ENCODE results near the gene C11orf65. TPM values are rescaled to one million over a fixed set of nuclear protein-coding genes. Genes with fewer than 3 reads are reported as not detected.

The C11orf65 gene, protein sequence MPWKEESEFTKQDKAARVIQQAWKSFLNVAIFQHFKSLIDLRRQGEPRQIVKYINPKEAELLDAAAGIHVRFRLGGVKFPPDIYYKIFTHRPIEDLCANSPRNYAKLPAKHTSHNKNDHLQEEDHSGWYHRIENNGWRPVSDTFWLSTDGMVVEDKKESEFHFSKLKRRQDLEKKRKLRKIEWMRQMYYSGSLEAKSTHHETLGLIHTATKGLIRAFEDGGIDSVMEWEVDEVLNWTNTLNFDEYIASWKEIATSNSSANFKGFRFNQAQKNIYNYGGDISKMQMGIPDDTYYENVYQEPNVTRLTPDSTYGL
- total RNA-seq (under 1 TPM; 0.41 to 0.75 TPM), polyA plus RNA-seq (under 1 TPM; 0.95 to 0.97 (median 0.95) TPM), total RNA-seq (0.25 to 1.9 (median 0.65) reads per million in 6 experiments)

DNA sequence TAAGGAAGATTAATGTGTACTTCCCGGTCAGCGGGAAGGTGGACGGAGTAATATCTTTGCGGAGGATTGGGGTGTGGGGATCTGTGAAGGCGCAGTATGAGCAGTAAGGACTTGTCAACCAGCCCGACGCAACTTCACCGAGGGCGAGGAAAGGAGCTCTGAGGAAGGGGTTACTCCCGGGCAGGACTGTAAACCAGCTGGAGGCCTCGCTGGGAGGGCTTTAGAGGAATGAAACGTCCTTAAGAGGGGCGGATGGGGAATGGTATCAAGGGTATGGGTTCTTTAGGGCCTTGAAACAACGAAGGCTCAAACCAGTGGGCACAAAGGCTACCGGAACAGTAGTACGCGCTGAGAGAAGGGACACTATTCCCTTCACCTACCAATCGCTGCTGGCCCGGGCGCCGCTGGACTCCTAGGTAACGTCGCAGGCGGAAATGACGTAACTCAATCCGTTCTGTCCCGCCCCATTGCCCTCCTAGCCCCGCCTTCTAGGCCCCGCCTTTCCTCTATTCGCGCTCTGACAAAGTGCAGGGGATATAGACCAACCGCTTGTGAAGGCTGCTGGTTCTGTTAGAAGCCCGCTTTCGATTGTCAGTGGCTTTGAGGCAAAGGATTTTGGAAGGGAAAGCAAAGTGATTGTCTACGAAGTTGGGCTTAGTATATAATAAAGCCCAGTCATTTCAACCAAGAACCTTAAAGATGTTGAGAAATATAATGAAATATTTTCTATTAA, at the start of gene C11orf65:
C11orf65 (minus strand) TSS at position 439 of the 733 bp plus-strand sequence. CDS start 5,970 bp downstream, outside the sequence.
- DNase-seq = peak; percentile 86 to 97 (median 96)
- peak; percentile 91 to 94 for ATAC-seq
- peak within 1 kb of the TSS; percentile 99 to 100 (median 100) for H3K27ac Mint-ChIP-seq
- peaks cover 4 to 24% (median 15%) of the 10 kb centered on the region in 4 donors for H3K4me1 Mint-ChIP-seq
- no peaks in the 10 kb centered on the region for H3K27me3 Mint-ChIP-seq
- H3K9me3 Mint-ChIP-seq = no peaks in the 10 kb centered on the region
- H3K36me3 Mint-ChIP-seq = no peaks in the 10 kb centered on the region
- H3K4me3 Mint-ChIP-seq = peak within 1 kb of the TSS; percentile 95 to 100 (median 98)
- POLR2A ChIA-PET = interaction anchor here (0.9 to 1.7 kb wide), 4 partner anchors 11 to 244 kb away, joined by 3 to 10 read pairs (median 3); partner anchors contain the start of genes ATM, NPAT and POGLUT3

DNA sequence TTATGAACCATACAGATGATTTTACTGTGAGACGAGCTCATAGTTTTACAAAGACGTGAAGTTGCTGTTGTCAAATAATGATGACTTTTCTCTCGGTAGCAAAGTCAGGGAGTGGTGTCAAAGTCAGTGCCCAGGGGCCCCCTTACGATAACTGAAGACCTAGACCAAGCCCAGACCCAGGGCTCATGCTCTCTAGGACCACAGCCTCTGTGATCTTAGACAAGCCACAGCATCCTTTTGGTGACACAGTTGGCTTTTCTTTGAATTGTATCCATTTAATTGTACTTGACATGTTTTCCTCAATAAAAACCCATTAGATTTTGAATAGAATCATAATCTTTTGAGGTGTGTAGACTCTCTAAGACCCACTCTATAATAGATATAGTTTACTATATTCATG, 48.8 kb upstream of the C11orf65 start:
- no peak for DNase-seq
- Mint-ChIP-seq H3K4me1 (no peaks in the 10 kb centered on the region), H3K36me3 (peaks cover 10 to 42% (median 37%) of the 10 kb centered on the region in 3 donors), H3K9me3 (no peaks in the 10 kb centered on the region), H3K4me3 (no peak overlapping the region), H3K27me3 (no peaks in the 10 kb centered on the region), H3K27ac (no peak overlapping the region)
- POLR2A ChIA-PET = interaction anchor here (0.7 kb wide), 1 partner anchor 134 kb away, joined by 3 read pairs; no protein-coding TSS in a partner anchor
- ATAC-seq = no peak

DNA sequence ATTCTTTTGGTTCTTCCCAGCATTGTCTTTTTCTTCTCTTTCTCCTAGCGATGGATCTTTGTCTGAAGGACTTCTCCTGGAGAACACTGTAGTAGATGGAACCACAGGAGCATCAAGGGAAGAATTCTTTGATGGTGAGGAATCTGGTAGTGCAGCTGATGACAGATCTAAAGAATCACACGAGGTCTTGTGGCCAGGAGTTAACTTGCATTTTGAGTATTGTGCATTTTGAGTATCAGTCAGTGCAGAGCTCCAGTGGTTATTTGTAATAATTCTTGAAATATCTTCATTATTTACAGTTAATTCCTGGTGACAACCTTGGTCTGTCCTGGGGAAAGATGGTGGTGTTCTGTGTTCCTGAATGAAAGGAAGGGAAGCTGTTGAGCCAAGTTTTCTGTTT, 45.4 kb upstream of the C11orf65 start:
- Mint-ChIP-seq H3K27ac (no peak overlapping the region), H3K4me3 (no peak overlapping the region), H3K4me1 (no peaks in the 10 kb centered on the region), H3K36me3 (peaks cover 10 to 35% (median 32%) of the 10 kb centered on the region in 3 donors), H3K27me3 (peaks cover 0 to 3% (median 0%) of the 10 kb centered on the region in 5 donors), H3K9me3 (no peaks in the 10 kb centered on the region)
- DNase-seq = no peak
- ATAC-seq = no peak
- POLR2A ChIA-PET = no interaction called here

DNA sequence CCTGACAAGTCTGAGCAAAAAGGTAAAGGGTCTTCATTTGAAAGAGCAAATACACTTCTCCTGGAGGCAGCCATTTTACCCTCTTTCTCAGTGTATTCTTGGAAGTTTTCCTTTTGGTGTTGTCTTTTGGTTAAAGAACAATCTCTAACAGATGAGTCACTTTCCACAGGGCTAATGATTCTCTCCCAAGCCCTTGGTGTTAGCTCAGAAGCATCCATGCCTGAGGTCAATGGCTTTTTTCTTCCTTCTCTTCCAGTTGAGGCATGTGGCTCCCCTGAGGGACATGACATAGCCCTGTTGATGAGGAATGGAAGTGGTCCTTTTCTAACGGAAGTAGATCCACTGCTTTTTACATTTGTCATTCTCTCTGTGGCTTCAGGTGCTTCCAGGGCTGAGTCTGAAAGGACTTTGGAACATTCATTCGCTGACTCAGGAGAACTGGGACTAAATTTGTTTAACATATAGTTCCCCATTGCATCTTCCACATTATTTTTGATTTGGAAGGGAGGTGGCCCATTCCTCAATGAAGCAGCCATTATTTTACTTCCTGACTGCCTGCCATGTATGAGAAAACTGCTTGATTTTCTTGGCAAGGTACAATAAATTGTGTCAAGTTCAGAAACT, 44.6 kb upstream of the C11orf65 start:
- DNase-seq (no peak), ATAC-seq (no peak)
- H3K27ac Mint-ChIP-seq = no peak overlapping the region
- H3K36me3 Mint-ChIP-seq = peaks cover 10 to 30% (median 29%) of the 10 kb centered on the region in 3 donors
- no peaks in the 10 kb centered on the region for H3K4me1 Mint-ChIP-seq
- POLR2A ChIA-PET = no interaction called here
- no peak overlapping the region for H3K4me3 Mint-ChIP-seq
- no peaks in the 10 kb centered on the region for H3K9me3 Mint-ChIP-seq
- peaks cover 0 to 3% (median 0%) of the 10 kb centered on the region in 5 donors for H3K27me3 Mint-ChIP-seq

DNA sequence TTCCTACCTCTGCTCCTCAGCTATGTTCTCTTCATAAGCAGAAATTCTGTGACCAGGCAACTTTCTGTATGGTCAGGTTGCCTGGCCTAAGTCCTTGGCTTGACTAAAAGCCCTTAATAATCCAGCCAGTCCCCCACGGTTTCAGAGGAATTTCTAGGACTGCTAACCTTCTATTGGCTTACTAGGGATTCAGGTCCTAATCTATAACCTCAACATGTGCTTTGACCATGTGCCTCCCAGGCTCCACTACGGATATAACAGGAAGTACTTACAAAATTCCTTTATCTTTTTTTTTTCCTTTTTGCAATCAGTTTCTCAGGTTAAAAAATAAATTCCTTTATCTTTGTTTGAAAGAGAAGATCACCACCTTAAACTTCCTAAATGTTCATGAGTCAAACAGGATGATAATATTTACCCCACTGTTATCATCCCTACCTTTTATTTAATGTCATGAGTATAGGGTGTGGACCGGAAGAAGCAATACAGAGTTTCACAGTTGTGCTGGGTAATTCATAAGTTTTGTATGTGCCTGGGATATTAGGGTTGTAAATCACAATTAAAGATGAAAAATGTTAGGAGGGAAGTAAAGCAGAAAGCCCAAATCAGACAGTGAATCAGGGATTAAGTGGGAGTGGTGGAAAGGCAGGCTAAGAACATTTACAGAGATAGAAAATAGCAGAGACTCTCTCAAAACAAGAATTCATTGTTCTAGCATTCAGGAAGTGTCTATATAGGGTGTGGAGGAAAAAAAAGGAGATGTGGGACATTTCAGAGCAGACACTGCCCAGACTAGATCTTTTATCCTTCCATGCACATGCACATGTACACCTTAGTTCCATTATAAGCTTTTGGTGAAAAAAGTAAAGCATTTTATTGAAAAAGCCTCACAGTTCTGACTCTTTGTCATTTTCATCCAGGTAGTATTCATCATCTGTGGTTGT, 41.6 kb upstream of the C11orf65 start:
- H3K4me1 Mint-ChIP-seq = no peaks in the 10 kb centered on the region
- POLR2A ChIA-PET = no interaction called here
- peaks cover 2 to 19% (median 13%) of the 10 kb centered on the region in 3 donors for H3K36me3 Mint-ChIP-seq
- no peak overlapping the region for H3K4me3 Mint-ChIP-seq
- DNase-seq = no peak
- H3K9me3 Mint-ChIP-seq = no peaks in the 10 kb centered on the region
- H3K27me3 Mint-ChIP-seq = peaks cover 0 to 3% (median 0%) of the 10 kb centered on the region in 5 donors
- ATAC-seq = no peak
- no peak overlapping the region for H3K27ac Mint-ChIP-seq

DNA sequence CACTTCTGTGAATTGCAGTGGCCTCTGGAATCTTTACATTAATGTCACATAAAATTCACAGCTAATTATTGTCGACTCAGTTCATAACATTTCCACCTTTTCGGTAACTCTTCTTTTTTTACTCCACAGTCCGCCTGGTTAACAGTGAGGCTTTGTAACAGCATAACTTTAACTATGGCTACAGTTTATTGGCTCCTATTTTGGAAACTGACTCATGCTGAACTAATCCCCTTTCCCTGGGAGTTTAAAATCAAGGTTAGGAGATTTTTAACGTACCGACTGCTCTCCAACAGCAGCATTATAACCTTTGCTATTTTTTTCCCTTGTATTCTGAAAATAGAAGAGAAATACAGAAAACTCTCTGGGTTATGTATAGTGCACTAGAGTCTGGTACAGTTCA, 34.1 kb upstream of the C11orf65 start:
- Mint-ChIP-seq H3K9me3 (no peaks in the 10 kb centered on the region), H3K4me3 (peak overlapping the region in 1 of 10 donors; percentile 29), H3K27me3 (no peaks in the 10 kb centered on the region), H3K27ac (no peak overlapping the region), H3K4me1 (peaks cover 8 to 15% (median 12%) of the 10 kb centered on the region in 4 donors), H3K36me3 (peaks cover 0 to 4% (median 2%) of the 10 kb centered on the region in 3 donors)
- POLR2A ChIA-PET = interaction anchor here (1.0 kb wide), 1 partner anchor 11 kb away, joined by 3 read pairs; no protein-coding TSS in a partner anchor
- ATAC-seq = no peak
- no peak for DNase-seq

DNA sequence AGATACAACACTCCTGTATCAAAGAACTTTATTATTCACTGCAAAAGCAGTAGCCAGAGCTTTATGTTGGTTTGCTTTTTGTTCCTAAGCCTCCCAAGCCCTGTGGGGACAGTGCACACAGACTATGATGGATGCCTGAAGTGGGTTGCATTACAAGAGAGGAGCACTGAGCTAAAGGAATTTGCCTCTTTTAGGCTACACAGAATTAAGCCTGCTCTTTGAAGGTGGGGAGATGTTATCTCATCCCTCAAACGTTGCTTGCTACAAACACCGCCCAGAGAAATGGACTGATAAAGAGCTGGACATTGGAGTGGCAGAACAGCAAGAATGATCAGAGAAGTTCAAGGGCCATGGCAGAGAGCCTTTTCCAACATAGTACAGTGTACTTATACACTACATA, 33.4 kb upstream of the C11orf65 start:
- H3K4me1 Mint-ChIP-seq = peaks cover 9 to 20% (median 16%) of the 10 kb centered on the region in 4 donors
- no peak overlapping the region for H3K27ac Mint-ChIP-seq
- DNase-seq (no peak), ATAC-seq (no peak)
- POLR2A ChIA-PET = interaction anchor here (1.0 kb wide), 1 partner anchor 10 kb away, joined by 3 read pairs; no protein-coding TSS in a partner anchor
- no peak overlapping the region for H3K4me3 Mint-ChIP-seq
- H3K36me3 Mint-ChIP-seq = peaks cover 0 to 4% (median 2%) of the 10 kb centered on the region in 3 donors
- no peaks in the 10 kb centered on the region for H3K27me3 Mint-ChIP-seq
- no peaks in the 10 kb centered on the region for H3K9me3 Mint-ChIP-seq

DNA sequence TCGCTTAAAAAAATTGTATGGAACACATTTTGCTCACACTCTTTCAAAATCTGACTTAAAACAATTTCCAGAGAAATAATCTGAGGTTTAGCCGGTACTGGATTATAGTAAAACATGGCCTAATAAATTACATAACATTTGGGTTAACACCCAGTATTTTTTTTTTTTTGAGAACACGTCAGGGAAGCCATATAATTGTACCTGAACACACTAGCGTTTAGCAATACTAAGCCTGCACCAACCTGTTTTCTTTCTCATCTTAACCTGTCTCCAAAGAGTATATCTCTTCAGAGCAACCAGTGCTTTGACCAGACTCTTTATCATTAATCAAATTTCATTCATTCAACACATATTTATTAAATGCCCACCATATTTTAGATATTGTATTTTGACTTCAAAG, 32.8 kb upstream of the C11orf65 start:
- Mint-ChIP-seq H3K9me3 (no peaks in the 10 kb centered on the region), H3K27me3 (no peaks in the 10 kb centered on the region), H3K4me1 (peaks cover 9 to 22% (median 18%) of the 10 kb centered on the region in 4 donors), H3K4me3 (peak overlapping the region in 5 of 10 donors; percentile 64 to 92 (median 89)), H3K36me3 (peaks cover 0 to 4% (median 2%) of the 10 kb centered on the region in 3 donors), H3K27ac (peak overlapping the region in 3 of 10 donors; percentile 7 to 78 (median 75))
- DNase-seq (no peak), ATAC-seq (no peak)
- POLR2A ChIA-PET = no interaction called here

DNA sequence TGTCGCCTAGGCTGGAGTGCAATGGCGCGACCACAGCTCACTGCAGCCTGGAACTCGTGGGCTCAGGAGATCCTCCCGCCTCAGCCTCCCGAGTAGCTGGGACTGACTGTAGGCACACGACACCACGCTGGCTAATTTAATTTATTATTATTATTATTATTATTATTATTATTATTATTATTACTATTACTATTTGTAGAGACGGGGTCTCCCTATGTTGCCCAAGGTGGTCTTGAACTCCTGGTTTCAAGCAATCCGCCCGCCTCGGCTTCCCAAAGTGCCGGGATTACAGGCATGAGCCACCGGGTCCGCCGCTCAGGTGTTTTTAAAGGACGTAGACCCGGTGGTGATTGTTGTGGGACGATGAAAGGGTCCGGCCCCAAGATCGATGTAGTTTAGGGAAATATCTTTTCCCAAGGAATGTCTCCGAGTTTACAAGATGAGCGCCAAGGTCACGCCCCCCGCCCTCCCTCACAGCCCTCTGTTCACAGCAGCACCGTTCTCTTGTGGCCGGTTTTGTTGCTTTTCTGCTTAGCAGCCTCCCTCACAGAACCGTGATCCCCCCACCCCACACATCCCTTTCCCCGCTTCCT, 31.6 kb upstream of the C11orf65 start:
- Mint-ChIP-seq H3K27me3 (no peaks in the 10 kb centered on the region), H3K4me3 (peak overlapping the region; percentile 82 to 96 (median 89)), H3K4me1 (peaks cover 9 to 34% (median 28%) of the 10 kb centered on the region in 4 donors), H3K36me3 (peaks cover 2 to 4% (median 3%) of the 10 kb centered on the region in 3 donors), H3K9me3 (no peaks in the 10 kb centered on the region), H3K27ac (peak overlapping the region; percentile 78 to 96 (median 91))
- DNase-seq (no peak), ATAC-seq (no peak)
- POLR2A ChIA-PET = interaction anchor here (0.9 to 1.2 kb wide), 3 partner anchors 32 to 167 kb away, joined by 3 to 10 read pairs (median 3); partner anchors contain the start of genes C11orf65 and DDX10

DNA sequence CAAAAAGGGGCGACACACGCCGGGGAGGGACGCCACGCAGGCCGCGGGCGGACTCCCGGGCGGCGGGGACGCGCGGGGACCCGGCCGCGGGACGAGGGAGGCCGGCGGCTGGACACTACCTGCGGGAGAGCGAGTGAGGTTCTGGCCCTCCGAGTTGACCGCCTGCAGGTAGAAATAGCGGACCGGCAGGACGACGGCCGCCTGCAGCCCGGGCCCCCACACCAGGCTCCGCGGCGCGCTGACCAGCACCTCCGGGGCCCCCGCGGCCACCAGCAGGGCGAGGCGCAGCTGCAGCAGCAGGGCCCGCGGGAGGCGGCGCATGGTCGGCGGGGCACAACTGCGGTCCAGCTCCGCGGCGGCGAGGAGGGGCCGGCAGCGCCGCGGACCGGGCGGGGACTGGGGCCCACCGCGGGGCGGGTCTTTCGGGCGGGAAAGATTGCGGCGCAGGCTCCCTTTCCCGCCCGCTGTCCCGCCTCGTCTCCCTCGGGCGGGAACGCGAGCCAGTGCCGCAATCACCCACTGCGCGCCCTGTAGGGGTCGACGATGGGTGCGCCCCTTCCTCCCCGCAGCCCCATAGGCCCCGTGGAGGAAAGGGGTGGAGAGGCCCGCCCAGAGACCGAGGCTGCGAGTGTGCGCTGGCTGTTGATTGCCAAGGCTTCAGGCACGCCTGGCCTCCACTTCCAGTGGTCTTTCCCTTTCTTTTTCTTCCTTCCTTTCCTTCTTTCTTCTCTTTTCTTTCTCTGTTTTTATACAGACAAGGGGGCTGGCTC, 30.9 kb upstream of the C11orf65 start, which contains the start of gene POGLUT3:
POGLUT3 (minus strand) TSS at position 339 of the 770 bp plus-strand sequence; CDS start at position 321, 18 bp downstream.
- H3K9me3 Mint-ChIP-seq = no peaks in the 10 kb centered on the region
- H3K27me3 Mint-ChIP-seq = no peaks in the 10 kb centered on the region
- ATAC-seq (peak; percentile 66 to 68), DNase-seq (peak; percentile 25 to 72 (median 48))
- peaks cover 9 to 36% (median 28%) of the 10 kb centered on the region in 4 donors for H3K4me1 Mint-ChIP-seq
- peaks cover 2 to 4% (median 3%) of the 10 kb centered on the region in 3 donors for H3K36me3 Mint-ChIP-seq
- H3K4me3 Mint-ChIP-seq = peak within 1 kb of the TSS; percentile 89 to 100 (median 96)
- POLR2A ChIA-PET = interaction anchor here (0.6 to 1.2 kb wide), 7 partner anchors 8 to 167 kb away, joined by 3 to 10 read pairs (median 3); partner anchors contain the start of genes C11orf65, DDX10 and EXPH5
- H3K27ac Mint-ChIP-seq = peak within 1 kb of the TSS; percentile 95 to 100 (median 99)
